ENCODE data around the gene CX3CL1.
A peak's percentile ranks its signal among the peaks of the same experiment; 100 is the strongest.
"Not testable (repeated sequence)": the region's sequence is repeated elsewhere in the genome, so short reads cannot be mapped to it uniquely, and the experiment has no call there.

Gene CX3CL1

GRCh38 chr16:57364143-57364542, 8.1 kb upstream of the CX3CL1 start:
- no peak for DNase-seq (ENCODE audit: low read depth in 2 of 2)
- TF ChIP-seq CTCF (IDR thresholded peaks at IDR 0.05; ENCODE audit: low read depth, low read length) = no peak
- H3K4me3 ChIP-seq (replicated peaks in 1 of 2; ENCODE audit: low read depth in 2 of 2, low read length in 2 of 2) = no peak overlapping the region

GRCh38 chr16:57366544-57367040, 5.7 kb upstream of the CX3CL1 start:
- peak in 1 of 2 donors; percentile 26 for DNase-seq (ENCODE audit: low read depth in 2 of 2)
- H3K4me3 ChIP-seq (replicated peaks in 1 of 2; ENCODE audit: low read depth in 2 of 2, low read length in 2 of 2) = no peak overlapping the region
- no peak for TF ChIP-seq CTCF (IDR thresholded peaks at IDR 0.05; ENCODE audit: low read depth, low read length)

- no peak overlapping the region for H3K4me3 ChIP-seq (replicated peaks in 1 of 2; ENCODE audit: low read depth in 2 of 2, low read length in 2 of 2)
- no peak for TF ChIP-seq CTCF (IDR thresholded peaks at IDR 0.05; ENCODE audit: low read depth, low read length)
- DNase-seq (ENCODE audit: low read depth in 2 of 2) = peak; percentile 11 to 14
These were observed 5.1 kb upstream of the CX3CL1 start for GRCh38 chr16:57367116-57367752.

GRCh38 chr16:57371494-57372371, 557 bp upstream of the CX3CL1 start:
- H3K4me3 ChIP-seq (replicated peaks in 1 of 2; ENCODE audit: low read depth in 2 of 2, low read length in 2 of 2) = no peak overlapping the region
- no peak for TF ChIP-seq CTCF (IDR thresholded peaks at IDR 0.05; ENCODE audit: low read depth, low read length)
- DNase-seq (ENCODE audit: low read depth in 2 of 2) = peak in 1 of 2 donors; percentile 16

GRCh38 chr16:57373117-57373947, 1.0 kb downstream of the CX3CL1 start:
- no peak for TF ChIP-seq CTCF (IDR thresholded peaks at IDR 0.05; ENCODE audit: low read depth, low read length)
- no peak overlapping the region for H3K4me3 ChIP-seq (replicated peaks in 1 of 2; ENCODE audit: low read depth in 2 of 2, low read length in 2 of 2)
- DNase-seq (ENCODE audit: low read depth in 2 of 2) = no peak

- H3K4me3 ChIP-seq (replicated peaks in 1 of 2; ENCODE audit: low read depth in 2 of 2, low read length in 2 of 2) = no peak overlapping the region
- DNase-seq (ENCODE audit: low read depth in 2 of 2) = peak; percentile 16 to 43
These were observed 1.8 kb downstream of the CX3CL1 start for GRCh38 chr16:57374067-57374534.

GRCh38 chr16:57374925-57375465, 2.7 kb downstream of the CX3CL1 start:
- not testable (repeated sequence) for H3K4me3 ChIP-seq (replicated peaks in 1 of 2; ENCODE audit: low read depth in 2 of 2, low read length in 2 of 2); DNase-seq (ENCODE audit: low read depth in 2 of 2)

More at GRCh38 chr16:57374067-57374534, 1.8 kb downstream of the CX3CL1 start:
- TF ChIP-seq CTCF (IDR thresholded peaks at IDR 0.05; ENCODE audit: low read depth, low read length) = no peak

All from cardiac fibroblast (primary cell).